Measurements from ENCODE around the gene OR1I1.

GRCh38 chr19:15072930-15073647 is 8.9 kb upstream of the OR1I1 start:
- peak; percentile 10 for TF ChIP-seq CTCF (IDR thresholded peaks at IDR 0.05; ENCODE audit: low read depth, low read length, poor library complexity, severe bottlenecking)
- TF ChIP-seq EZH2phosphoT487 (IDR thresholded peaks at IDR 0.05; ENCODE audit: borderline replicate concordance, low read length): no peak
